ENCODE data around the gene CCDC110.

CCDC110 gene

DNA sequence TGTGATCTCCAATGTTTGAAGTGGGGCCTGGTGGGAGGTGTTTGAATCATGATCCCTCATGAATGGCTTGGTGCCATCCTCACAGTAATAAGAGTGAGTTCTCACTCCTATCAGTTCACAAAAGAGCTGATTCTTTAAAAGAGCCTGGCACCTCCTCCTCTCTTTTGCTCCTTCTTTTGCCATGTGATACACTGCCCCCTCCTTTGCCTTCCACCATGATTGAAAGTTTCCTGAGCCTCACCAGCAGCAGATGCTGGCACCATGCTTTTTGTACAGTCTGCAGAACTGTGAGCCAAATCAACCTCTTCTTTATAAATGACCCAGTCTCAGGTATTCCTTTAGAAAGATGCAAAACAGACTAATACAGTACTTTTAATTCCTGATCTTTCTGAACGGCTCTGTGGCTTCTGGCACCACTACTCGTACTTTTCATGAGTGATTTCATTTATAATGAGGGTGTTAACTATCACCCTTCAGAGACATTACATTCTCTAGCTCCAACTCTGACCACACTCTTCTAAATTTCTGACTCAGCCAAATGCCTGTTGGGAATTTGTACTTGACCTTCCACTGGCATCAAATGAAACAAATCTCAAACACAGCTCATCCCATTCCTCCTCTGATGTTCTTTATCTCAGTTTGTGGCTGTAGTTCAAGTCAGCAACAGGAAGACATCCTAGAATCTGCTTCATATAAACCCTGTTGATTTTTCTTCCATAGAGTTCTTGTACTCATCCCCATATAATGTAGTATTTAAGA is 50.0 kb downstream of the CCDC110 start:
- DNase-seq (ENCODE audit: low spot score): no peak

- no peak for DNase-seq (ENCODE audit: low spot score)
Observed at GRCh38 chr4:185416955-185417354, 54.6 kb downstream of the CCDC110 start.

GRCh38 chr4:185412412-185412811 is 59.1 kb downstream of the CCDC110 start:
- DNase-seq (ENCODE audit: low spot score): no peak

GRCh38 chr4:185411849-185412248 is 59.7 kb downstream of the CCDC110 start:
- DNase-seq (ENCODE audit: low spot score): no peak

DNA sequence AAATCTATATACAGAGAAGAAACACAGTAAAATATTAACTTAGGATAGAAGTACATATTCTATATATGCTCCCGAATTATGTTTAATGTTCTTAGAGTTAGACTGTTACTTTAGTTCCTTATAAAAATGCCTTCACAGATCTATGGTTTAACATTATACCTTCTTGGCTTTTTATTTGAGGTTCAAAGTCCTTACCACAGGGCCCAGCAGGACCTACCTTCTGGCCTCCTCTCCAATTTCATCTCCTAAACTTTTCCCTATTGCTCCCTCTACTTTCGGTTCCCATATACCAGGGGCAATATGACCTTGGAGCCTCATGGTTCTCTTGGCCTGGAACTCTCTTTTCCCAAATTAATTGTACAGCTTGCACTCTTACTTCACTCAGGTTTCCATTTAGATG is 63.1 kb downstream of the CCDC110 start:
- DNase-seq (ENCODE audit: low spot score): no peak

DNA sequence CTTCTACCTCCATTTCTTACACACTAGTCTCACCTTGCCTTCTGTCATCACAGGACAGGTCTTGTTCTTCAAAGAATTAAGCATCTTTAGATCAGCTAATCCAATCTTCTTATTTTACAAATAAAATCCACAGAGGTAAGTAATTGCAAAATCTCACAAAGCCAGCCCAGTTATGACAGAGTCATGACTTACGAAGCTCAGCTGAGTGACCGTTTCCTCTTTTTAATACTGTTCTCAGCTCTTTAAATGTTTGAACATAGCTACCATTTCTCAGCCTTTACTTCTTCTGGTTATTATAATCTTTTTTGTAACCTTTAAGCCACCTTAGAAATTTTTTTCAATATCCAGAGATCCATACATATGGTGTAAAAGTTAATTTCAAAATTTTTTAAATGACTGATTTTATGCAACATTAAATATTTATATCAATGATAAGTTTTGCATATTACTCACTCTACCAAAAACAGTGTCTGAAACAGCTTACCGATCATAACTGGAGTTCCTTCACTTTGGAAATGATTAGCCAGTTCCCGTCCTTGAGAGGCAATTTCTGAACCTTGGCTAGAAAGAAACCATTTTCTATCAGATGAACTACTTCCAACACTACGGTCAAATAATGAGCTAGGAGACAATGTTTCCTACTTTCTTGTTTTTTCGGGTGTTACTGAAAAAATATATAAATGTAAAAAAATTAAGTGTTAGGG is 66.1 kb downstream of the CCDC110 start:
- DNase-seq (ENCODE audit: low spot score): no peak

GRCh38 chr4:185404031-185404430 is 67.5 kb downstream of the CCDC110 start:
- DNase-seq (ENCODE audit: low spot score): no peak

DNA sequence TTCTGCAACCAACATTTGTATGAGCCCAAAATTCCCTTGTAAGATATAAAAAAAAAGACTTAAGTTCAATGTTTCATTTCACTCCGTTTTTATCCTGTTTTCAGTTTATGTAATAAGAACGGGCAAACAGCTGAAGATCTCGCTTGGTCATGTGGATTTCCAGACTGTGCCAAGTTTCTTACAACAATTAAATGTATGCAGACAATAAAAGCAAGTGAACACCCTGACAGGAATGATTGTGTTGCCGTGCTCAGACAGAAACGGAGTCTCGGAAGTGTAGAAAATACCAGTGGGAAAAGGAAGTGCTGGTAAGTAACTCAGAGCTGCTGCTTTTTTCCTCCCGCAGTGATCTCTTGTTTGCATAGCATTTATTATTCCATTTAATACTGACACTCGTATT is 72.1 kb downstream of the CCDC110 start:
- DNase-seq (ENCODE audit: low spot score): no peak

DNA sequence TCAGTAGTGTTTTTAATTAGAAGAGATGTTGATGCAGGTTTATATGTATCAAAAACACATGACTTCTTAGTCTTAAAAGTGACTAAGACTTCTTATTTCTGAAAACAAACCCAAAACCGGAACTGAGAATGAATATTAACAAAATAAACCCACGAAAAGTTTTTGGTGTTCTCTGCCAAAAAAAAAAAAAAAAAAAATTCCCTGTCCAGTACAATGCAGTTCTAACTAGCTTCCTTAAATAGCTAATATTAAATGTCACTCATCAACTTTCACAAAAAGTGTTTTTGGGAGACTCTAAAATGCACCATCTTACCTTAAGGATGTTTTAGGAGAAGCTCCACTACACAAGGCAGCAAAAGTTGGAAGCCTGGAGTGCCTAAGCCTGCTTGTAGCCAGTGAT is 72.9 kb downstream of the CCDC110 start:
- no peak for DNase-seq (ENCODE audit: low spot score)

- DNase-seq (ENCODE audit: low spot score): peak; percentile 65
Observed at GRCh38 chr4:185396724-185397385, 74.7 kb downstream of the CCDC110 start, which contains the start of gene ANKRD37. TSS of gene ANKRD37 (plus strand) at chr4:185396841. CDS start at chr4:185396924, 83 bp downstream.

- DNase-seq (ENCODE audit: low spot score): peak; percentile 96
Observed at GRCh38 chr4:185395956-185396723, 75.4 kb downstream of the CCDC110 start.

GRCh38 chr4:185395238-185395955 is 76.1 kb downstream of the CCDC110 start, which contains the start of gene LRP2BP:
TSS of gene LRP2BP (minus strand) at chr4:185395924. CDS start at chr4:185378186, 17,738 bp downstream.
- DNase-seq (ENCODE audit: low spot score): peak; percentile 44
